ENCODE results near the gene PCDHGB4. TPM values are rescaled to one million over a fixed set of nuclear protein-coding genes. Genes with fewer than 3 reads are reported as not detected.
A peak's percentile ranks its signal among the peaks of the same experiment; 100 is the strongest.
"Not testable (repeated sequence)": the region's sequence is repeated elsewhere in the genome, so short reads cannot be mapped to it uniquely, and the experiment has no call there.

Gene PCDHGB4
- 7.8 and 9.1 TPM in 2 replicates for total RNA-seq (2021; fragmentation: NEBNext Ultra II Directional; extraction: Animal tissue kit (Norgen Biotek cat#: 25700))
- polyA plus RNA-seq (2011; rRNA removed) = 8.0 and 9.7 TPM in 2 replicates
- polyA plus RNA-seq (2011; cell fraction: cytosol; rRNA removed) = 6.2 TPM
- 14.9 TPM for polyA plus RNA-seq (2011; cell fraction: nucleus; rRNA removed)
- polyA plus RNA-seq (2012, experiment 1 of 2) = 5.0 to 5.7 TPM (median 5.3 TPM) in 4 replicates
- 1.6 TPM for polyA plus RNA-seq (2012, experiment 2 of 2)
- polyA plus RNA-seq (2013, experiment 1 of 2) = 7.3 TPM
- 6.6 TPM for polyA plus RNA-seq (2013, experiment 2 of 2)
- 14.5 and 18.3 TPM in 2 replicates for polyA minus RNA-seq (2011; rRNA and poly(A)+ RNA removed)
- 10.9 TPM for polyA minus RNA-seq (2011; cell fraction: cytosol; rRNA and poly(A)+ RNA removed)
- 31.4 TPM for polyA minus RNA-seq (2011; cell fraction: nucleus; rRNA and poly(A)+ RNA removed)
- long read RNA-seq, experiment 1, full-length matches to known transcripts = 2 of 2 reads
- long read RNA-seq, experiment 1, partial matches to known transcripts = 0 of 2 reads
- long read RNA-seq, experiment 1, other reads (novel, unspliced or antisense) = 0 of 2 reads
- long read RNA-seq, experiment 2 = 0 reads

- FAIRE-seq (peak; percentile 93), DNase-seq (ENCODE audit: low read depth in 1 of 2, low spot score in 2 of 2) (peak in 1 of 2 experiments; percentile 82)
- H4K91ac ChIP-seq (replicated peaks; ENCODE audit: insufficient read length, low read length); H2BK15ac ChIP-seq (ENCODE audit: low read length); H2AK5ac ChIP-seq (ENCODE audit: low read depth, low read length); H2BK120ac ChIP-seq (replicated peaks; ENCODE audit: low read depth, low read length); H3K4ac ChIP-seq (replicated peaks; ENCODE audit: insufficient read length, low read depth, low read length); H3K27ac ChIP-seq (ENCODE audit: low read depth, low read length); H2AFZ ChIP-seq (ENCODE audit: low read length); H3K23ac ChIP-seq (ENCODE audit: insufficient read length); H2BK20ac ChIP-seq (ENCODE audit: low read length); H2BK12ac ChIP-seq (ENCODE audit: low read depth, low read length); H4K8ac ChIP-seq (ENCODE audit: extremely low read depth, insufficient read depth, low read length); H3K27me3 ChIP-seq (replicated peaks in 1 of 4; ENCODE audit: control insufficient read depth in 3 of 4, extremely low read depth in 1 of 4, insufficient read depth in 3 of 4, low read length in 3 of 4); H4K20me1 ChIP-seq (replicated peaks in 1 of 2; ENCODE audit: control insufficient read depth in 1 of 2, insufficient read depth in 2 of 2, low read length in 2 of 2); H3K4me1 ChIP-seq (replicated peaks in 1 of 4; ENCODE audit: control insufficient read depth in 3 of 4, insufficient read depth in 4 of 4, low read length in 3 of 4); H4K5ac ChIP-seq (ENCODE audit: insufficient read length, low read depth, low read length); H3K79me2 ChIP-seq (ENCODE audit: control insufficient read depth in 1 of 2, insufficient read depth in 2 of 2, low read length in 2 of 2); H3K23me2 ChIP-seq (ENCODE audit: low read depth, low read length); H3K79me1 ChIP-seq (ENCODE audit: low read depth, low read length); H2BK5ac ChIP-seq (ENCODE audit: low read depth, low read length); H3K14ac ChIP-seq (ENCODE audit: insufficient read length); H3K56ac ChIP-seq (replicated peaks; ENCODE audit: insufficient read length, low read depth, low read length); H3K18ac ChIP-seq (ENCODE audit: extremely low read depth, low read length): not testable (repeated sequence)
- H3K9ac ChIP-seq (replicated peaks in 1 of 4; ENCODE audit: extremely low read depth in 1 of 4, low read depth in 3 of 4, low read length in 3 of 4) = peak within 1 kb of the TSS in 2 of 4 experiments; percentile 25 to 70; a peak in 1 of 7 replicates
- H3K4me3 ChIP-seq (ENCODE audit: extremely low read depth in 1 of 4, insufficient read depth in 2 of 4, low read depth in 3 of 4, low read length in 4 of 4) = peak within 1 kb of the TSS; percentile 42 to 69 (median 44); a peak in 7 of 8 replicates
- 18% methylated on average over 19 of the region's 40 CpGs; no CpG with 5 or more reads in 1 of the 2 experiments for WGBS, 2 experiments (ENCODE audit: extremely low coverage in 1 of 2, insufficient coverage in 1 of 2, insufficient read length in 1 of 2, insufficient replicate concordance in 2 of 2, low coverage in 1 of 2, low lambda C conversion rate in 2 of 2, missing lambda C conversion rate in 1 of 2)
- peak; percentile 59 to 67 for TF ChIP-seq RAD21 (IDR thresholded peaks at IDR 0.05 in 1 of 2, conservative IDR thresholded peaks at IDR 0.05 in 1 of 2; ENCODE audit: low read depth in 2 of 2, low read length in 2 of 2)
- TF ChIP-seq NRF1 (IDR thresholded peaks at IDR 0.05; ENCODE audit: low read depth, low read length) = peak; percentile 55
- TF ChIP-seq CTCF (IDR thresholded peaks at IDR 0.05; ENCODE audit: control extremely low read depth in 1 of 3, insufficient read depth in 1 of 3, low read depth in 1 of 3, low read length in 3 of 3) = peak; percentile 56 to 66 (median 65)
- peak; percentile 51 for TF ChIP-seq KDM4A (IDR thresholded peaks at IDR 0.05; ENCODE audit: low read depth, low read length, severe bottlenecking)
- 0 out of 2 replicates have a peak, but pooled peaks have one; percentile 29 for TF ChIP-seq PHF8 (conservative IDR thresholded peaks at IDR 0.05; ENCODE audit: low read depth, low read length)
- peaks cover 45 to 49% of the 10 kb centered on the region in 2 experiments for H3K9me3 ChIP-seq (ENCODE audit: insufficient read depth in 2 of 2, low read depth in 1 of 2, low read length in 1 of 2)
- ChIA-PET POLR2A (ENCODE audit: partially characterized antibody) (interaction anchor here (0.6 to 1.3 kb wide), 4 partner anchors 9 to 299 kb away, joined by 3 to 4 read pairs (median 4); partner anchors contain the start of genes PCDHGB3 and PCDHGB5), CTCF (ENCODE audit: partially characterized antibody) (interaction anchor here (0.6 to 8.7 kb wide), 32 partner anchors 9 to 437 kb away, joined by 3 to 68 read pairs (median 5); partner anchors contain the start of genes PCDHB10, PCDHB14, PCDHB15 and PCDHGA1)
- H3K4me2 ChIP-seq (ENCODE audit: insufficient read depth in 1 of 2, low read depth in 2 of 2, low read length in 2 of 2) = peak within 1 kb of the TSS; percentile 55 to 57
- H3K36me3 ChIP-seq (ENCODE audit: control insufficient read depth in 2 of 4, insufficient read depth in 4 of 4, low read length in 3 of 4) = peaks cover 3 to 23% (median 9%) of the 10 kb centered on the region in 4 experiments; a peak in 5 of 8 replicates
Observed at GRCh38 chr5:141387557-141388311, at the start of gene PCDHGB4. PCDHGB4 (plus strand) TSS chr5:141387698; CDS start chr5:141387885, 187 bp downstream.

All from H1 (cell line).